ENCODE measurements around the gene QRFP. TPM values are rescaled to one million over a fixed set of nuclear protein-coding genes. Genes with fewer than 3 reads are reported as not detected.
"Not testable (repeated sequence)": the region's sequence is repeated elsewhere in the genome, so short reads cannot be mapped to it uniquely, and the experiment has no call there.

QRFP gene
- total RNA-seq, 1 experiment from 2014 or later, result not detected

DNA sequence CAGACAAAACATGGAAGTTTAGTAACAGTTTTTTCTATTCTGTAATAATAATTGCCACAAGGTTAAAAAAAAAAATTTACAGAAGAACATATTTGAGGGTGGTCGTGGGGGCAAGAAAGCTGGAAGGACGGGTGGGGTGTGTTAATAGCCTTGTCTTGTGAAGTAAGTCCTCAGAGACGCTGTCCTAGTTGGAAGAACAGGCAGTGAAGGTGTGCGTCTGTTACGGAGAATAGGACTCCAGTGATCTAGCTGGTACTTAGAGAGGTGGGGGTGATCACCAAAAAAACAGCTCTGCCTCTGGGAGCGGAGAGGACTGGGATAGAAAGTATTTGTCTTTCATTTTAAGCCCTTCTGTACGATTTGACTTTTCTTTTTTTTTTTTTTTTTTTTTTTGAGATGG, 43.8 kb downstream of the QRFP start:
- in situ Hi-C loops (cut with HindIII; ENCODE audit: low pct_unique_long_range_greater_than_20kb, low sequenced_read_pairs), result no loop called here
- no peak for DNase-seq (ENCODE audit: low read depth, low spot score)

DNA sequence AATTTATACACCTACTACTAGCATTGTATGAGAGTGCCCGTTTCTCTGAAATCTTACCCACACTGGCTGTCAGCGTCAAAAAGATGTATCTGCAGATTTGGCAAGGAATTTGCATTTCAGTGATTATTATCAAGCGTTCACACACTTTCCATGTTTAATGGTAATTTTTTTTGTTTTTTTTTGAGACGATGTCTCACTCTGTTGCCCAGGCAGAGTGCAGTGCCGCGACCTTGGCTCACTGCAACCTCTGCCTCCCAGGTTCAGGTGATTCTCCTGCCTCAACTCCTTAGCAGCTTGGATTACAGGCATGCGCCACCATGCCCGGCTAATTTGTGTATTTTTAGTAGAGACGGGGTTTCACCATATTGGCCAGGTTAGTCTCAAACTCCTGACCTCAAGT, 47.3 kb downstream of the QRFP start:
- DNase-seq (ENCODE audit: low read depth, low spot score), result no peak
- in situ Hi-C loops (cut with HindIII; ENCODE audit: low pct_unique_long_range_greater_than_20kb, low sequenced_read_pairs), result no loop called here

DNA sequence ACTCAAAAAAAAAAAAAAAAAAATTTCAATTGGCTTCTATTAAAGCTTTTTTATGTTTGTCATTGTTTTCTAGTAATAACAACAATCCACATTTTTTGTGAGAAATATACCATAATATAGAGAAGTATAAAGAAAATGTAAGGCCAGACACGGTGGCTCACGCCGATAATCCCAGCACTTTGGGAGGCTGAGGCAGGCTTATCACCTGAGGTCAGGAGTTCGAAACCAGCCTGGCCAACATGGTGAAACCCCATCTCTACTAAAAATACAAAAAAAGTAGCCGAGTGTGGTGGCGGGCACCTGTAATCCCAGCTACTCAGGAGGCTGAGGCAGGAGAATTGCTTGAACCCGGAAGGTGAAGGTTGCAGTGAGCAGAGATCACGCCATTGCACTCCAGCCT, 48.1 kb downstream of the QRFP start:
- DNase-seq (ENCODE audit: low read depth, low spot score); in situ Hi-C loops (cut with HindIII; ENCODE audit: low pct_unique_long_range_greater_than_20kb, low sequenced_read_pairs): not testable (repeated sequence)

DNA sequence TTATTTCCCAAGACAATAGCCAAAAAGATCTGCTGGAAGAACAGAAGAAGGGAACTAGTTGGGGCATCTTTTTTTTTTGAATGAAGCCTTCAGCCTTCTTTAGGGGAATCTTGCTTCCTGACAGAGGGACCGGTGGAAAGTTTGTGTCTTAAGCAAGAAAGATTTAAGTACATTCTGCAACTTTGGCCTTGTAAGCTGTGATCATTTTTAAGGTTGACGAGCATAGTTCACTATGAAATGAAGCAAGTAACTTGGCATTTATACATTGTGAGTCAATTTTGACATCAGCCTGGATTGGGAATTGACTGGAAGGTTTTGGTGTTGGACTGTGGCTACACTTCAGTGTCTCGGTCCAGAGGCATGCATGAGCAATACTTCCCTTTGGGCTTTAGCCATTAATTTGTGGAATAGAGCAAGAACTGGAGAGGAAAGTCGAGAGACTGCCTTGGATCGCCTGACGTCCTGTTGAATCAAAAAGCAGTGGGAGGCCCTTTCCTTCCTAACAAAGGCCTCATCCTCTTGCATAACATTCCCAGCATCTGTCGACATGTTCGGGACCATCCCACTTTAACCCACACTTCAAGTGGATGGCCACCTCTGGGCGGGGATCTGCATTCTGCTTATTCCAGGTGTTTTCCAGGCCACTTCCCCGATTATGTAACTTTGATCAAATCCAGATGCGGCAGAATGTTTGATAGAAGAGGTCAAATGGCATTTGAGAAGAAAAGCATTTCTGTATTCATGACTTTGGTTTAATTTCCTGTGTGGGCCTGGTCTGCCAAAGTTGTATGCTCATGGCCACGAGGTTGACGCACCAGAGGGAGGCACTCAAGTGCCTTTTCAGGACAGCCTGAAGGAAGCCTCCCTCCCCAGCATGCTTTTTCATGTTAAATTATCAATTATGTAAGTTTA, 49.0 kb downstream of the QRFP start:
- peak; percentile 87 for DNase-seq (ENCODE audit: low read depth, low spot score)
- in situ Hi-C loops (cut with HindIII; ENCODE audit: low pct_unique_long_range_greater_than_20kb, low sequenced_read_pairs), result no loop called here

DNA sequence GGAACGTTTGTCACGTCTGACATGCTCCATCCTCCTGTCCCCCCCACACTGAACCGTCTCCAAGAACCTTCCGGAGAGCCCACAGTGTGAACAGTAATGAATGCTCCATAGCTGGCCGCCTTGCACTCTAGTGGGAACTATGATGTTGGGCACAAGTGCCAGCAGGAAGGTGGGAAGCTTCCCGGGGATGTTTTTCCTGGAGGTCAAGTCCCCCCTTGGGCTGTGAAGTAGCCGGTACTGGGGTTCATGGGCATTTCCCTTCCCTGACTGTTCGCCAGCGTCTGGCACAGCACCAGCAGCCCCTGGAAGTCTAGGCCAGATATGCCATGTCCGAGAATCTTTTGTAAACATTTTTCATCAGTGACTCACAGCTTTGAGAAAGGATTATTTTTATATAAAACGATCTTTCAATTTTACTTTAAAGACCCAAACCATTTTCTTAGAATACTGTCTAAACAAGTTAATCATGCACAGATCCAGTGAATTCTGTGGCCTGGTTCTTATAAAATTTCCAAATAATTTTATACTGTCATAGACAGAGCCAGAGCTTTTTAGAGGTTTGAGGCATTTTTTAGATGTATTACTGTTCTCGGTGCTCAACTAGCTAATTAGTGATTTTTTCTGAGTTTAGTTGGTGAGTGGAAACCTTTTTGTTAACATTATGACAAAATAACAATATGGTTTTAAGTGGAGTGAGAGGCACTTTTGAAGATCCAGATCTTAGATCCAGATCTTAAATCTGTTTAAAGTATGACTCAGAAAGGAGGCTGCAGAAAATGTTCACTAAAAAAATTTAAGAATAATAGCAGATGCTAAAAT, 49.9 kb downstream of the QRFP start:
- in situ Hi-C loops (cut with HindIII; ENCODE audit: low pct_unique_long_range_greater_than_20kb, low sequenced_read_pairs), result no loop called here

DNA sequence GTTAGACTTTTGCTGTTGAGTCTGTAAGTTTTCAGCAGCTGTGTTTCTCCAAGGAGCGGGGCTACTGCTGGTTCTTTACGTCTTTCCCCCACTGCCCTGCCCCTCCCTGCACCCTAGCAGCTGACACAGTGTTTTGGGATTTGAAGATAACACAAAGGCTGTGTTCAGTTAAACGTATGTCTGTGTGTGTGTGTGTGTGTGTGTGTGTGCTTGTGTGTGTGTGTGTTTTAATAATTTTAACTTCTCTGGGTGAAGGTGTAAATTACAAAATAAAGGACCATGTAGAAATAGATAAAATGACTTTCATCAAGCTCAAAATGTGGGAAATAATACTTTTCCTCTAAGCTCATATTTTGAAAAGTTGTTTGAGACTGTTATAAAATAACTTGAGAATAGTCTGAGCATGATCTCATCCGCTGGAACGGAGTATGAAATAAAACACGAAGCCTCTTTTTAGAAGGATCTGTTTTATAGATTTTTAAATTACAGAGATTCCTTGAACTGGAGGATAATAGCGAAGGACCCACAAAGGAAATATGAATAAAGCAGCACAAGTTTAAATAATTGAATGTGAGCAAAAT, 50.6 kb downstream of the QRFP start:
- peak; percentile 85 for DNase-seq (ENCODE audit: low read depth, low spot score)
- in situ Hi-C loops (cut with HindIII; ENCODE audit: low pct_unique_long_range_greater_than_20kb, low sequenced_read_pairs), result no loop called here

More for the DNA sequence above, 49.9 kb downstream of the QRFP start:
- DNase-seq (ENCODE audit: low read depth, low spot score), result peak; percentile 38

DNA sequence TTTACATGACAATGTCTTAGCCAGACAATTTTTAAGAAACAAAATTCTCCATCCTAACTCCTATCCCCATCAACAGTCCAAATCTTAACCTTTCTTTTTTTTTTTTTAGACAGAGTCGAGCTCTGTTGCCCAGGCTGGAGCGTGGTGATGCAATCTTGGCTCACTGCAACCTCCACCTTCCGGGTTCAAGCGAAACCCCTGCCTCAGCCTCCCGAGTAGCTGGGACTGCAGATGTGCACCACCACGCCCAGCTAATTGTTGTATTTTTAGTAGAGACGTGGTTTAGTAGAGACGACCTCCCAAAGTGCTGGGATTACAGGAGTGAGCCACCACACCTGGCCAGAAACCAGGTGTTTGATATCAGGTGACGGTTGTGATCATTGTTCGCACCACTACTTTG, 51.4 kb downstream of the QRFP start:
- in situ Hi-C loops (cut with HindIII; ENCODE audit: low pct_unique_long_range_greater_than_20kb, low sequenced_read_pairs), result no loop called here
- DNase-seq (ENCODE audit: low read depth, low spot score), result no peak

DNA sequence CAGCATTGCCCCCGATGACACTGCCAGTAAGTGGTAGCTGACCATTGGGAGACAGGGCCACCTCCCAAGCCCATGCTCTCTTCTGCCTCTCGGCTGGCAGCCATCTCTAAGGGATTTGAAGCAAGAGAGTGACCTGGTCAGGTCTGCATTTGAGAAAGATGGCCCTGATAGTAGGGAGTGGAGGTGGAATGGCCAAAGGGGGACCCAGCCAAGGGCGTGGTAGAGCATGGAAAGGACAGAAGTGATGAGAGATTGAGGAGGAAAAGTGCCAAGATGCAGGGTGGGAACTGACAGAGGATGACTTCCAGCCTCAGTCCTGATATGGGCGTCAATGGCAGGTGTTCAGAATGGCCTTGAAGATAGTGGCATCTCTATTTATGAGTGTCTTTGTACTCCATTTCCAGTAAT, 52.6 kb downstream of the QRFP start:
- in situ Hi-C loops (cut with HindIII; ENCODE audit: low pct_unique_long_range_greater_than_20kb, low sequenced_read_pairs), result no loop called here
- no peak for DNase-seq (ENCODE audit: low read depth, low spot score)

DNA sequence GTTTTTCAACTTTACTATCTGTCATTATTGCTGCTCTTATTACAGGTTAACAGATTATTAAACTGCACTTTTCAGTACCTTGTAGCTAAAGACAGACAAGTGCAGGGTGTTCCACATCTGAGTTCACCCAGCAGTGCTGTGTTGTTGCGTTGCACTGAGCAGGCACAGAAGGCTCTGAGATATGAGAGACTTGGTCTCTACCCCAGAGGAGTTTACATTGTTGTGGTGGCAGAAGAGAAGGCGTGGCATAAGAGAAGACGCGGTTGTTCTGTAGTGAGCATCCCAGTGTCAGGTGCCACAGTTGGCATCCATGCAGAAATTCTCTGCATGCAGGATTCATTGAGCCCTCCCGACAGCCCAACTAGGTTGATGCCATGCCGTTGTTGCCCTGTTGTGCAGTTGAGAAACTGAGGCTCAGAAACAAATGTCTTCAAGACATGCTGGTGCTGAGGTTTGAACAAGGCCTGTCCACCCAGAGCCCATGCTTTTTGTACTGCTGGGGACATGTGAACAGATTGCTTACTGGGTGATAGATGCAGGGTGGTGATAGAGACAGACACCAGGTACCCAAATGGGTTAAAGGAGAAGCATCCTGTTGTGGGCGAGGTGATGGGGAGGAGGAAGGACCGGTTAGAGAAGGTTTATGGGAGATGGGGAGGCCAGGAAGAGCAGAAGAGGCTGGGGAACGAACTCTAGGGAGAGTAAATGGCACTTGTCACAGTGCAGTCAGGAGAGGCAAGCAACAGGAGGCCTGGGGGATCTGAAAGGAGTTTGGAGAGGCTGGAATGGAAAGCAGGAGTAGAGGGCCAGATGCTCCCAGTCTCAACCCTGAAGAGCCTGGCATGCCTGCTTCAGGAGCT, 53.3 kb downstream of the QRFP start:
- in situ Hi-C loops (cut with HindIII; ENCODE audit: low pct_unique_long_range_greater_than_20kb, low sequenced_read_pairs), result no loop called here
- DNase-seq (ENCODE audit: low read depth, low spot score), result no peak

Other genes starting within 250 kb of the QRFP start
- gene PRDM12, start 232.2 kb downstream of the QRFP start, total RNA-seq (2014; rRNA removed; shearing (Covaris generic)), result not detected in 2 replicates
- 41.3 and 46.7 TPM in 2 replicates for gene EXOSC2, start 203.0 kb downstream of the QRFP start, total RNA-seq (2014; rRNA removed; shearing (Covaris generic))
- 20.3 and 28.8 TPM in 2 replicates for gene ABL1, start 61.6 kb downstream of the QRFP start, total RNA-seq (2014; rRNA removed; shearing (Covaris generic))
- gene FIBCD1, start 42.4 kb upstream of the QRFP start, total RNA-seq (2014; rRNA removed; shearing (Covaris generic)), result 0.26 and 0.67 TPM in 2 replicates
- 2.9 and 3.3 TPM in 2 replicates for gene LAMC3, start 112.4 kb upstream of the QRFP start, total RNA-seq (2014; rRNA removed; shearing (Covaris generic))
- 32.6 and 32.7 TPM in 2 replicates for gene AIF1L, start 199.7 kb upstream of the QRFP start, total RNA-seq (2014; rRNA removed; shearing (Covaris generic))
- gene NUP214, start 228.8 kb upstream of the QRFP start, total RNA-seq (2014; rRNA removed; shearing (Covaris generic)), result 12.7 and 13.2 TPM in 2 replicates